ENCODE data around the gene BABAM2.
"Not testable (repeated sequence)": the region's sequence is repeated elsewhere in the genome, so short reads cannot be mapped to it uniquely, and the experiment has no call there.

Gene BABAM2

DNA sequence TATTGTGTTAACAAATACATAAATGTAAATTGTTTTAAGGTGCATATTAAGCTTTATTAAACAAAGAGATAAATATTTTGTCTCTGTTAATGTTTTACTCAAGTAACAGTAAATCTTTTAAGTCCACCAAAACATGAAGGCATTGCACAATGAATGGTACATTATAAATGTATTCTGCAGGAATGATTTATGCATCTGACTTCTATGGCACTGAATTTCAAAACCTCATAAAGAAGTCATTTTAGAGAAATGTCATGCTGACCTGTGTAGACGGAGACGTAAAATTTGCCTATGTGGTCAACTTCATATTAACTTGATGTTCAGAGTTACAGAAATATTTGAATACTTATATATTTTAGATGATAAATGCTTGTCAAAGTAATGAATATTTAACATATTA lies 194.7 kb downstream of the BABAM2 start:
- no peak for DNase-seq

DNA sequence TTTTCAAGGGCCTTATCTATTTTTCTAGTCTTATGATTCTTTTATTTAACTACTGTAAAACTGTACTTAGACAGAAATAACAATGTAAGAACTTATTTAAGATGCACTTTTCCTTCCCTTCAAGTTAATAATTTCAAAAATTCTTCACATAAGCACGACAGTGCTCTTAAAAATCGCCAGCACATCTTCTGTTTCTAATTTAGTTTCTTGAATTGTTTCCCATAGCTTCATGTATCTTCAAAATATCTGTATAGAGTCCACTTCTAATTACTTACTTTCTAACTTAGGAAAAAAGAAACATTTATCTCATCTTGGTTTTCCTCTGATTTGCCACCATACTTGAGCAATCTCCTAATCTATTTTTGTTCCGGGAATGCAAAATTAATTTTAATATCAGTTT lies 196.1 kb downstream of the BABAM2 start:
- DNase-seq: no peak

DNA sequence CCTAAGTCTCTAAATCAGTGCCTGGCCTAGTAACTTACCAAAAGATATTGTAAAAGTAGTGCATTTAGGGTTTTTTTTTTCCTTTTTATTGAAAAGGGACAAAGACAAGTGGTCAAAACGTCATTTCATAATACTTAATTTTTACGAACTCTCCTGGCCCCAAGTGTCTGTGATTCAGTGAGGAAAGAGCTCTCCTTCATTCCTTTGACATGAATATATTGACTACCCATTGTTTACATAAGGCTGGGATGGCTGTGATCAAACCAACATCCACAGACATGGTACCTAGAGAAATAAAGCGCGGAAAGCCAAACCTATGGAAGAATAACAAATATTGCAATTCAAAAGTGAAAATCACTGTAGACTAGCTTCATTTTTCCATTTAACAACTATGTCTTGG lies 198.4 kb downstream of the BABAM2 start:
- DNase-seq: no peak

DNA sequence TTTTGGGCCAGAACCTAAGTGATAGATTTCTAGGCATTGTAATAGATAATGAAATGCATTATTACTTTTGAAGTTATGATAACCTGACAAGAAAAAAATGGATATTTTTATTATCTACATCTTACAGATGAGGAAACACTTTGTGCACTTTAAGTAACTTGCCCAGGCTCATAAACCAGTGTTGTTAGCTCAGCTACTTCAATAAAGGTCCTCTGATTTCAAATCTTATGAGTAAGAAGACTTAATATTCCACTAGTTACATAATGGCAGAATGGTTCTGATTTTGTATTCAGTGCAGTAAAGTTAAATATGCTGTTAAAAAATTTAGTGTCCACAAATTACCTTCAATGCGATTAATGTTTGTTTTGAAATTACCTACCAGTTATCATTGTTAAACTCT lies 199.0 kb downstream of the BABAM2 start:
- no peak for DNase-seq

DNA sequence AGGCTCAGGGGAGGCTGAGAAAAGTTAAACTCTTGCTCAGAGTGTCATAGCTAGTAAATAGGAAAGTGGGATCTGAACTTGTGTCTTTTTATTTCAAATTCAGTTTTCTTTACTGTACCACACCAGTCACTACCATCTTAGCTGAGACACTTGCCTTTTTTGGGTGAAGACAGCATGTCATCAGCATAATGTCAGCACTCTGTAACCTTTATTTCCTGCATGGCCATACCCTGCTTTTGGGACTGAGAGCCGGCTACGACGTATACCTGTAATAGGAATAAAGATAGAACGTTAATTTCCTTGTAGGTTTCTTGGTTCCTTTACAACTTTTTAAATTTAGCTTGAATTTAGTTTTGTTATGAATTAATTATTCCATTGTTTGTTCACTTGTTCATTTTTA lies 202.8 kb downstream of the BABAM2 start:
- DNase-seq: no peak

DNA sequence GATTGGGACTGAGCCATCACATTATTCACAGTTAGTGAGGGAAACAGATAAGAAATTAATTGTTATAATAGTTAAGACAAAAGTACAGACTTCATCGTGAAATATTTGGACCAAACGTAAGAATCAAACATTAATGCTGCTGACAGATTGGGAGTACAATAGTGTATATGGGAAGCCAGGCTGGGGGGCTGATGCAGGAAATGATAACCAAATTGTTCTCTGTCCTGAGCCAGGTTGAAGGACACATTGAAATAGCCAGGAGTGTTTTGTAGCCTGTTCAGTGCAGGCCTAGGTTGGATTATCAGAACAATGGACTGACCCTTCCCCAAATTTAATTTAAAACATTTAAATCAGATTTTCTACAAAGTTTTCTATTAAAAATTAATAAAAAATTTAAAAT lies 203.2 kb downstream of the BABAM2 start:
- DNase-seq: no peak

DNA sequence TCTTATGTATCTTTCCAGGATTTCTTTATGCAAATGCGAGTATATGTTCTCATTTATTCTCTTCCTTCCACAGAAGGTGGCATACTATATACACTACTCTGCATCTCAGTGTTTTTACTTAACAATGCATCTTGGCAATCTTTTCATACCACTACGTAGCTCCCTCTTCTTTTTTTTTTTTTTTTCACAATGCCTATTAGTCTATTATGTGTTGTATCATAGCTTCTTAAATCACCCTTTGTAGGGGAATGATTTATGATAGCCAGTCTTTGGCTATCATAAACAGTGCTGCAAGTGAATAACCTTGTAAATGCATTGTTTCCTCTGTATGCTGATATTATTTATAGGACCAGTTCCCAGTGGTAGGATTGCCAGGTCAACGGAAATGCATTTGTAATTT lies 204.2 kb downstream of the BABAM2 start:
- DNase-seq: no peak

DNA sequence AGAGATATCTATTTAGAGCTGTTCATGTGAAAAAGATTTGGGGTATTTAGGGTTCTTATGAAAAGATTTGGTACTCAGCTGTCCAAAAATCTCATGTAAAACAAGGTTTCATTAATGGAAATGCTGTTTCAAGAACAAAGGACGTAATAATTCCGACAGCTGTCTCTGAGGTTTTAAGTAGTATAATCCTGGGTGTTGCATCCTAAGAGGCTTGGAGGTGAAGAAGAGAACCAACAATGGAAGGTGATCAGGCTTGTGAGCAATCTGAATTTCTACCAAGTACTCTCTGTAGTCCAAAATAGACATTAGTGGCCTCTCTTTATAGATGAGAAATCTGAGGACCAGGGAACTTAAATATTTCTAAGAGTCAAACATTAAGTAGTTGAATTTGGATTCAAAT lies 205.1 kb downstream of the BABAM2 start:
- DNase-seq: no peak

DNA sequence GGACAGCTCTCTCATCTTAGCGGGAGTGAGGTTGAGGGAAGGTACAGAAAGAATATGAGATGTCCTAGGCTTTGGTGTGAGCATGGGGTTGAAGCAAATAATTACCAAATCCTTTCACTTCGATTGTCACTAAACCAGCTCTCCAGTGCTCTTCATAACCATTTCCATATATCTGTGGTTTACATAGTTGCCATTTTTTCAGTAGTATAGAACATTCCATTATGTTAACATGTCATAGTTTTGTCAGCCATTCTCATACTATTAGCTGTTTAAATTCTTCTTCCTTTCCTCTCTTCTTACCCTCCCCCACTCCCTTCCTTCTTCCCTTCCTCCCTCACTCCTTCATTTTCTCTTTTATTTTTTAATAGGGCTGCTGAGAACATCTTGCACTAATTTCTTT lies 205.9 kb downstream of the BABAM2 start:
- DNase-seq: no peak

DNA sequence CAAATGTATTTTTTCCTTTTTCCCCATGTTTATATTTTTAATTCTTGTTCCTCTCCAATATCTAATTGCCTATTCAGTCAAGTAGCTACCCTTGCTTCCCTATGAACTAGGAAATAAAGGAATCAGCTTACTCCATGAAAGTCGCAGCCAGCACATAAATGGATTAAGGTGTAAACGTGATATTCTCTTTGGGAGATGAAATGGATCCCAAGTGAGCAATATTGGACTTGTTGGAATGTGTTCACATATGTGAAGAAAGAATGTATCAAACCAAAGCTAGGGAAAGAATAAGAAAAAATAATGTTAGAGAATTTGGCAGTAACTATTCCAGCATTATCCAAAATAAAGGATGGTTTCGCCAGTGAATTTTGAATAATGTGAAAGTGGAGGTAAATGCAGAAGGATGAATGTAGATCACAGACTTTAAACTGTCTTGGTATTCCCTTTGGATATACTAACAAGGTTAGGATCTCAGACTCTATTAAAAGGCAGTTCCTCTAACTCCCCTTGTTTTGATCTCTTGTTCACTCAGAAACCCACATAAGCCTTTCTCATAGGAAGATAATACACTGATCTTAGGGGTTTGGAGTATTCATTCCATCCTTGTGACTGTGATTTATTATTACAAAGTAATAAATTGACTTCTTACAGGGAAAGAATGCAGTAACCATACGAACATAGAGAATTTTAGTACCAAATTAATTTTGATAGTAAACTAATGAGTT lies 208.1 kb downstream of the BABAM2 start:
- DNase-seq: no peak

DNA sequence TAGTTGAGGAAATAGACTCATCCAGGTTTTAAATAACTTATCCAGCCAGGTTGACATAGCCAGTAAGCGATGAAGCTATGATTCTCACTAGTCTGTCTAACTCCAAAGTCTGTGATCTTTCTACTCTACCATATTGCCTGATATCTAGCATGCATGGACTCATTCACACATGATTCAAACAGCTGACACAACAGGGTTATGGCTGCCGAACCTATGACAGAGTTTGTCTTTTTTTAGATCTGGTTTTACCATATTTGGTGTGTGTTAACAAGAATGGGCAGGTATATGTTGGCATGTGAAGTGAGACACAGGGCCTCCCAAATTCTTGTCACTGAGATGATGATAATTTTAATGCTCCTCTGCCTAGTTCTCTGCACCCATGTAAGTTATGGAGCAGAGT lies 210.6 kb downstream of the BABAM2 start:
- no peak for DNase-seq

DNA sequence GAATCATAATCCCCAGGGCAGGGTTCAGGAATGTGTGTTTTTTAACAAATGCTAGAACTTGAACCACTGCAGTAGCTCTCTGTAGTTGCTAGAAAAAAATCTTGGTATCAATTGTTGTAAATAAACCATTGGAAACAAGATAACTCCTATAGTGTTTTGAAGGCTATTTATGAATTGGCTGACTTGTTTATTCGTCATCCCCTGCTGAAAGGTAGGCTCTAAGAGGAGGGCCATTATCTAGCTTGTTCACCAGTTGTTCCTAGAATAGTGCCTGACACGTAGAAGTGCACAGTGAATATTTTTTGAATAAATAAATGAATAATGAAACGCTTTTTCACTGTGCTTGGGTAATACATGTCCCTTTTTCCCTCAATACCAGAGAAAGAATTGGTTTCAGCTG lies 211.4 kb downstream of the BABAM2 start:
- DNase-seq: no peak

DNA sequence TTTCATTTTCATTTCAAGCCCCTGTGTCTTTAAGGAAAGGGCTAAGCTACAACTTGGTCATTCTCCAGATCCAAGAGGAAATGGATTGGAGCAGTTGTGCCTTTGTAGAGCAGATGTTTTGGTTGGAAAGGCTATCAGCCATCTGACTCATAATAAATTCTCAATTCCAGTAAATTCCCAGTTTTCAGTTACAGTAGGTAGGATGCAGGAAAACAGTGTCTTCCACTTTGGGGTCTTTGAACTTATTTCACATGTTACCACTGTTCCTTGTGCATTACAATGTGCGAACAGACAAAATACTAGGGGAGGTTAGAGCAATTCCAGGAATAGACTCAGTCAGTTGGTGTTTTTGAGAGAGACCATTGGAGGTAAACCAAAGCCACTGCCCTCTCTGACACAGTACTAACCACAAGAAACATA lies 211.9 kb downstream of the BABAM2 start:
- DNase-seq: peak; percentile 25

DNA sequence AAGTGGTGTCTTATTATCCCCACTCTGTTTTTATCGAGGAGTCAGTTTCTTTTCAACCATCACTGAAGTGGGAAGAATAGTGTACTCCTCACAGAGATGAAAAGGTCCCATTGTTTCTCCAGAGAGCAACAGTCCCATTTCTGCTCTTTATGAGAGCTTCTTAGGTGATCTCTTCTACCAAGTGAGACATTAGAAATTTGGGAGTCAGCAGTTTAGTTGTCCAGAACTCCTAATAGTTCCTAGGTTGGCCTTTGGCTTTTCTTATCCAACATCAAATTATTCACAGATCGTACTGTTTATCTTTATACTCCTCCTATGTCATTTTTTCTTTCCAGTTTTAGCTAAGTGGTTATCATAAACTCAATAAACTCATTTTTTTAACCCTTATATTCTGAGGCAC lies 213.1 kb downstream of the BABAM2 start:
- no peak for DNase-seq

DNA sequence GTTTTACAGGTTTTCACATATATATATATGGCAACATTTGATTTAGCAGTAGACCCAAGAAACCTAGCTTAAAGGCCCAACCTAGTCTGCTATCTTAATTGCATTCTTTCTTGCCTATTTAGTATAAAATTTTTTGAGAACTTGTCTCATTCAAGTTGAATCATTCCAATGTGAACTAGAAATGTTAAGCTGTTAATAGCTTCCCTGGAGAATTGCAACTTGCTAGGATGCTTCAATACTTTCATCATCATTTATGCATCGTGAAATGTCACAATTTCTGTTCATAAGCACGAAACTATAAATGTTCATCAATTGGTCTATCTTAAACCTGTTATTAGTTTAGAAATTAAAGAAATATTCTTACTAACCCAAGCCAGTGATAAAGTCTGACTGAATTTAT lies 217.6 kb downstream of the BABAM2 start:
- no peak for DNase-seq

DNA sequence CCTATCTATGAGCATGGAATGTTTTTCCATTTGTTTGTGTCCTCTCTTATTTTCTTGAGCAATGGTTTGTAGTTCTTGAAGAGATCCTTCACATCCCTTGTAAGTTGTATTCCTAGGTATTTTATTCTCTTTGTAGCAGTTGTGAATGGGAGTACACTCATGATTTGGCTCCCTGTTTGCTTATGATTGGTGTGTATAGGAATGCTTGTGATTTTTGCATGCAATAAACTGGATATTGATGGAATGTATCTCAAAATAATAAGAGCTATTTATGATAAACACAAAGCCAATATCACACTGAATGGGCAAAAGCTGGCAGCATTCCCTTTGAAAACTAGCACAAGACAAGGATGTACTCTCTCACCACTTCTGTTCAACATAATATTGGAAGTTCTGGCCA lies 223.2 kb downstream of the BABAM2 start:
- not testable (repeated sequence) for DNase-seq

DNA sequence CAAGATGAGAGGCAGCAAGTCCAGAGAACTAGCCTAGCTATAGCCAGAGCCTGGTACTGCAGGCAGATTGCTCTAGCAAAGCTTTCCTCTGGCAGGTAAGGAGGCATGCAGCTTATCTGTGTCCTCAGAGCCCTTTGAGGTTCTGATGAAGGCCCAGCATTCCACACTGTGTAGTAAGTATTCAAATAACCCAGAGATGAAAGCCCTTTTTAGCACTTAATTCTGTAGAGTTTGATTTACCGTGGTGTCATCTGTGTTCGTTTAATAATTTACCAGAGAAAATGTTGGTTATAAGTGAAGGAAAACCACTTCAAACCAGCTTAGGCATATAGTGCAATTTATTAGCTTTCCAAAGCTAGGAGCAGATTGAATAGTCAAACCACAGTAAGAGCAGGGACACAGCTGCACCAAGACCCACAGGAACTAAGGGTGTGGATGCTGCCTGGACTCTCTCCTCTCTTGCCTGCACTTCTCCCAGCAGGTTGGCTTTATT lies 226.6 kb downstream of the BABAM2 start:
- no peak for DNase-seq

DNA sequence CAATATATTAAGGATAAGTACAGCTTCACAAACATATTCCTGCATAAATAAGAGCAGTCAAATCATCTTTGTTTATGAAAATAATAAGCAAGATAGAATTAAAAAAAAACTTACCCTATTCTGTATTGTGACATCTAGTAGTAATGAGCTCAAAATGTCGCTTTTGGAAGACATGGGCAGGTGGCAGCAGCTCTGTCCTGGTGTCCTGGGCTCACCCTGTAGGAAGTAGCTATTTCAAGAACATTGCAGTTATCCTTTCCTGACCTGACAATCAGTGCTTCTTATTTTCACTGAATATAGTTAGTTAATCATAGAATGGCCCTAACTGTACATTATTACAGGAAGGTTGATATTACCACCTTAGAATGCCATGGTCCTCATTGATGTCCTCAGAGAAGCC lies 229.1 kb downstream of the BABAM2 start:
- DNase-seq: no peak

DNA sequence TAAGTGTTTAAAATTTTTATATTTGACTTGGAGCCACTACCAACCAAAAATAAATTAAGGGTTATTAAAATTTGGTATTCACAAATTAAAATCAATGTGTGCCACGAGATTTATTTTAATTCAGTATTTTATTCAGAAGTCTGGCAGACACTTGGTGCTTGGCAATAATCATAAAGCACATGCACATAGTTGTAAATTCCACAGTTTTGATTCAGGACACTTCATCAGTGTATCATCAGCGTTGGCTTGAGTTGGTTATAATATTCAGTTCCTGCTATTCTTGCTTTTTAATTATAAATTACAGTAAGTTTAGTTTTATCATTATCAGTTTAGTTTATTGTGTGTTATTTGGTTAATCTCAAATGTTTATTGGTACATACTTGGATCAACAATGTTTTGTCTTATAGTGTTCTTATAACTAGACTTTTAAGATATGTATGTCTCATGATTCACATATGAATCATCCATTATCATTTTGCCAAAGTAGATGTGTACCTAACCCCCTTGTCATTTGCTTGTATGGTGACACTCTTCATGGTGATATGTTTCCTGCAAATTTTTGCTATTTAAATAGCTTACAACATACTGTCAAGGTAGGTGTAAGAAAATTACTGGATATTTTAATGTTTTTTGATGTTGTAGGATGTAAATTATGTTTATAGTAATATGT lies 237.9 kb downstream of the BABAM2 start:
- DNase-seq: no peak

DNA sequence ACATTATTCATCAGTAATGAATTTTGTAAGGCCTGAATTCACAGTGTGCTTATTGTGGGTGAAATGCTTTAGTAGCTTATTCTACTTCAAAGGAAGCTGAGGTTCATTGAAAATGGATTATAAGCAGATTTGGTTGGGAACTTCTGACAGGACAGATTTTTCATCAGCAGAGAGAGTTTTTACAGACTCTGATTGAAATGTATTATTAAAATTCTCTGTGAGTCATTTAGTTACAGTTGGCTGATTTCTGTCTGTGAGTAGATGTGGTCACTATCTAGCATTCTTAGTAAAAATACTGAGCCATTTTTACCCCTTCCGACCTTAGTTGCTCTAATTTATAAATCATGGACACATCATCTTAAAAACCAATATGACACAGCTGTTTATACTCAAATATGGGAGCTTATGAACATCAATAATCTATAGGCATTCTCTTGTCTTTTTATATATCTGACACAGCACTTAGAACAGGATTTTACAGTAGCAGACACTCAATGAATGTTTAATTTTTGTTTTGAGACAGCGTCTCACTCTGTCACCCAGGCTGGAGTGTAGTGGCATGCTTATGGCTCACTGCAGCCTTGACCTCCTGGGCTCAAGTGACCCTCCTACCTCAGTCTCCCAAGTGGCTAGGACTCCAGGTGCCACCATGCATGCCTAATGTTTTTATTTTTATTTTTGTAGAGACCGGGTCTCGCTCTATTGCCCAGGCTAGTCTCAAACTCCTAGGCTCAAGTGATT lies 239.6 kb downstream of the BABAM2 start:
- DNase-seq: no peak

DNA sequence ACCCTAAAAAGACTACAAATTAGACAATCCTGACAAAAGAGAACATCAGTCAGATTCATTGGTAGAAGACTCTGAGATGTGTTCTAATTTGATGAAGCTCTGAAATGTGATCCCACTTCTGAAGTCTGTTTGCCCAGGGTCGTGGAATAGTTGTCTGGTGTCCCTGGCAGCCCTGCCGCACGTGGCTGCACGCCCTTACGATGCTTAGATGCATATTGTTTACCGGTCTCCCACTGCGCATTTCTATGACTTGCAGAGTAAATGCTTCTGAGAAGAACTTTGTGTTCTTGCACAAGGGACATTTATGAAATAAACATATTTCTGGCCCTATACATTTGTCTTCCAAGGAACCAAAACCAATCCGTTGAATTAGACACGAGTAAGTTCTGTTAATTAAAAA lies 243.2 kb downstream of the BABAM2 start:
- DNase-seq: no peak

DNA sequence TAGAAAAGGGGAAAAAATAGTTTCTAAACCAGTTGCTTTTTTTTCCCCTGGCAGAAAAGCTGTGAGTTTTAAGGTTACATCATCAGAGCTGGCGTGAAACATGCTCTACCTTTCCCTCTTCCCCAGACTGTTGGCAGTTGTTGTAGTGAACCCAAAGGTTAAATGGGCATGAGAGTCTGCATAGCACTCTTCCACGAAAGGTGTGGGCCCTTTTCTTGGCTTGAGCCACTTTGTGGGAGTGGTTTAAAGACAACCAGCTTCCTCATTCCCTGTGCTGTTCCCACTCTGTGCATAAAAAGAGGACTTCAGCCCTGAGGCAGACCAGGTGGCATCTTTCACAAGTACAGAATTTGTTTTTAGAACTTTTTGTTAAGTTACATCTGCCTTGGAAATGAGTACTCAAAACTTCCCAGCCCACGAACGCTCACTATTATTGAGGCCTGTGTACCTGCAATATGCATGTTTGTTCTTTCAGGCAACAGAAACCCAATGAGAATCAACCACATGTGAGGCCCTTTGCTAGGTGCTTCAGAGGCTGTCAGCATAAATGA lies 243.8 kb downstream of the BABAM2 start:
- DNase-seq: peak; percentile 58

DNA sequence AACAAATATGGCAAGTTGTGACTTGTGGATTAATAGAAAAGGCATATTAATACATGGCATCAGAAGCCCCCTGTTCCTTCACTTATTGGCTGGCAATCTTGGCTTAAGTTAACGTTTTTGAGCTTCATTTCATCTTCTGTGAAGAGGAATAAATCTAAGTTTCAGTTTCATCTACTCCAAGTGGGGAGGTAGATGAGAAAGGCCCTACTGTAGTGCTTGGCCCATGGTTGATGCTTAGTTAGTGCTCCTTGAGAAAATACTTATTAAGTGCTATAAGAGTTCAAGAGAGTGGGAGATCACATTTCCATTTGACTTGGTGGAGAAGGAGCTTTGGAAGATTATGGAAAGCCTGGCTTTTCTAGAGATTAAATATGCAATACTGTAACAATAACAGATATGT lies 244.3 kb downstream of the BABAM2 start:
- DNase-seq: no peak

DNA sequence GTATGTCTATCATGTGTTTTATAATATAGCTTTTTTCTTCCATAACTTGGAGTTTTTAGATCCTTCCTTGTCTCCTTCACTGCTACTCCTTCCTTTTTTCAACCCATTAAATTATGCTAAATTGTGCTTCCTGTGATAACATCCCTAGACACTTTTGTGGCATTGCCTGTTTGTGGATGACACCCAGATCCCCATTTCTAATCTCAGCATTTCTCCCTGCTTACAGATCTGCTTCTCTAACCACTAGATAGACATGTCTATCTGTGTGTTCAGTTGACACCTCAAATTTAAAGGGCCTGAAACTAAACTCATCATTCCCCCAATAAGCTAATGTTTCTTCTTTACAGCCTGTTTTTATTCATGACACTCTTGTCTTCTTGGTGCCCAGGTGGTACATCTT lies 244.8 kb downstream of the BABAM2 start:
- DNase-seq: peak; percentile 42
